Kidney (tissue), 14 donors: ENCODE measurements around the gene LMCD1. TPM values are rescaled to one million over a fixed set of nuclear protein-coding genes. Genes with fewer than 3 reads are reported as not detected.
A peak's percentile ranks its signal among the peaks of the same experiment; 100 is the strongest.

Experiments
- DNase-seq, 5 donors: peaks; one replicate each; pipeline ENCODE4 v3.0.0-alpha.2; 2013 to 2020
- FAIRE-seq: peaks from 2 replicates; lab custom pipeline; 2012; peaks lifted over from hg19 to GRCh38; lab: Jason Lieb, UNC
- H3K27ac ChIP-seq, 2 donors: one replicate each; pipeline ENCODE4 v1.7.0; 2013; ENCODE audit warnings: low read depth in 2 of 2, low read length in 2 of 2, inconsistent platforms in 1 of 2
- H3K27me3 ChIP-seq: one replicate; pipeline ENCODE4 v1.7.1; 2013; ENCODE audit warnings: low read length, inconsistent platforms; ENCODE audit not compliant: control insufficient read depth, insufficient read depth
- H3K36me3 ChIP-seq, 3 donors: one replicate each; pipeline versions ENCODE4 v1.7.0 to v1.7.1; 2013; ENCODE audit warnings: low read length in 3 of 3, control low read depth in 1 of 3, inconsistent platforms in 1 of 3; ENCODE audit not compliant: insufficient read depth in 3 of 3, control insufficient read depth in 2 of 3
- H3K4me1 ChIP-seq, 3 donors: one replicate each; pipeline versions ENCODE4 v1.7.0 to v1.7.1; 2013; ENCODE audit warnings: low read length in 3 of 3, inconsistent platforms in 1 of 3, low read depth in 1 of 3; ENCODE audit not compliant: control insufficient read depth in 2 of 3, insufficient read depth in 2 of 3
- H3K4me3 ChIP-seq, 3 donors: one replicate each; pipeline versions ENCODE4 v1.7.0 to v1.8.1; 2013; ENCODE audit warnings: low read length in 3 of 3, control low read depth in 1 of 3, inconsistent platforms in 1 of 3
- H3K9ac ChIP-seq, 3 donors: one replicate each; pipeline versions ENCODE4 v1.7.0 to v1.7.1; 2013; ENCODE audit warnings: low read length in 3 of 3, control low read depth in 1 of 3, inconsistent platforms in 1 of 3
- H3K9me3 ChIP-seq, 3 donors: one replicate each; pipeline versions ENCODE4 v1.7.0 to v1.7.1; 2013; ENCODE audit warnings: low read length in 3 of 3, control low read depth in 1 of 3, inconsistent platforms in 1 of 3; ENCODE audit not compliant: control insufficient read depth in 2 of 3, insufficient read depth in 1 of 3
- intact Hi-C: fragments of 100-400 bp; cut with DNase I; formaldehyde crosslinking; loops from one replicate; pipeline ENCODE4 v1.11.1; 2022
- polyA plus RNA-seq: library from polyadenylated mRNA; stranded (reverse); fragments of 350-450 nt; fragmentation: Illumina TruSeq; extraction: RNeasy Lipid Tissue Mini Kit (QIAGEN cat#74804); gene quantifications from one replicate; pipeline ENCODE4 v1.2.3, GENCODE V29; 2014; ENCODE audit warnings: low read depth, low replicate concordance; ENCODE audit not compliant: insufficient read depth
- total RNA-seq: library from RNA; stranded (reverse); fragmentation: NEBNext Ultra II Directional; extraction: Animal tissue kit (Norgen Biotek cat#: 25700); gene quantifications from one replicate; pipeline ENCODE4 v1.2.1, GENCODE V29; 2021
- TF ChIP-seq, protein P1 (sequence below): IDR thresholded peaks from 3 replicates; pipeline ENCODE4 v1.5.1; 2012; ENCODE audit warnings: mild to moderate bottlenecking, moderate library complexity, borderline replicate concordance; ENCODE audit not compliant: insufficient read depth; ENCODE audit errors: extremely low read depth
- donor health status: control.
- donor health status: control.
- donor health status: control.
- donor health status: control.
- donor health status: control.
- donor health status: DM: yes; HTN: yes; CAD: no.
- donor health status: Normal renal cell carcinoma (clear cell type).

LMCD1 gene
- total and polyA plus RNA-seq, 2 donors from 2014 or later = 24.3 to 65.4 TPM

DNA sequence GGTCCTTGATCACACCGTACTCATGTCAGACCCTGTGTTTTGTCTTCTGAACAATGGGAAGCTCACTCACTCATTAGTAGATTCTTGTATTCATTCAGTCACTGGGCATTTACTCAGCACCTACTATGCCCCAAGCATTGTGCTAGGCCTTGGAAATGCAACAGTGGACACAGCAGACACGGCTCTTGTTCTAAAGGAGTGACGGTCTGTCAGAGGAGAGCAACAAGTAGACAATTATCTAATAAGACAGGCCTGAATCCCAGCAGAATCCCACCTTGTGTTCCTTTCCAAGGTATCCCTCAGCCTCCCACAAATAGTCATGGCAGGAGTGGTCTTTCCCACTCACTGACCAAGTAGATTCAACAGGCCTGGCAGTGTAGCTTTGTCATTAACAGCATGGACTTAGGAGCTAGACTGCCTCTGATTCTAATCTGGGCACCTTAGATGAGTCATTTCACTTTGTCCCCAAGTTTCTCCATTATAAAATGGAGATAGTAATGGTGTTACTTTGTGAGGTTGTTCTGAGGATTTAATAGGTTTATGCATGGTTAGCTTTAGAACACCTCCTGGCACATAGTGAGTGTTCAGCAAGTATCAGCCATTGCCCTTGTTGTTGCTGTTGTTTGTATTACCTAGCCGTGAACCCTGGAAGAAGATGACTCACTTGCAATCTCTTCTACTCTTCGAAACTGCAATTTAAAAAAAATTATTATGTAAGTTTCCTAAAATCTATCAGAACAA lies 73.9 kb downstream of the LMCD1 start:
- Histone ChIP-seq H3K27me3 (no peaks in the 10 kb centered on the region), H3K4me1 (no peaks in the 10 kb centered on the region), H3K27ac (peak overlapping the region in 1 of 2 donors; percentile 33), H3K36me3 (no peaks in the 10 kb centered on the region), H3K9me3 (no peaks in the 10 kb centered on the region), H3K9ac (no peak overlapping the region), H3K4me3 (no peak overlapping the region)
- TF ChIP-seq, protein P1, sequence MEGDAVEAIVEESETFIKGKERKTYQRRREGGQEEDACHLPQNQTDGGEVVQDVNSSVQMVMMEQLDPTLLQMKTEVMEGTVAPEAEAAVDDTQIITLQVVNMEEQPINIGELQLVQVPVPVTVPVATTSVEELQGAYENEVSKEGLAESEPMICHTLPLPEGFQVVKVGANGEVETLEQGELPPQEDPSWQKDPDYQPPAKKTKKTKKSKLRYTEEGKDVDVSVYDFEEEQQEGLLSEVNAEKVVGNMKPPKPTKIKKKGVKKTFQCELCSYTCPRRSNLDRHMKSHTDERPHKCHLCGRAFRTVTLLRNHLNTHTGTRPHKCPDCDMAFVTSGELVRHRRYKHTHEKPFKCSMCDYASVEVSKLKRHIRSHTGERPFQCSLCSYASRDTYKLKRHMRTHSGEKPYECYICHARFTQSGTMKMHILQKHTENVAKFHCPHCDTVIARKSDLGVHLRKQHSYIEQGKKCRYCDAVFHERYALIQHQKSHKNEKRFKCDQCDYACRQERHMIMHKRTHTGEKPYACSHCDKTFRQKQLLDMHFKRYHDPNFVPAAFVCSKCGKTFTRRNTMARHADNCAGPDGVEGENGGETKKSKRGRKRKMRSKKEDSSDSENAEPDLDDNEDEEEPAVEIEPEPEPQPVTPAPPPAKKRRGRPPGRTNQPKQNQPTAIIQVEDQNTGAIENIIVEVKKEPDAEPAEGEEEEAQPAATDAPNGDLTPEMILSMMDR = no peak
- no peak for DNase-seq
- intact Hi-C loops = no loop called here
- FAIRE-seq = no peak

DNA sequence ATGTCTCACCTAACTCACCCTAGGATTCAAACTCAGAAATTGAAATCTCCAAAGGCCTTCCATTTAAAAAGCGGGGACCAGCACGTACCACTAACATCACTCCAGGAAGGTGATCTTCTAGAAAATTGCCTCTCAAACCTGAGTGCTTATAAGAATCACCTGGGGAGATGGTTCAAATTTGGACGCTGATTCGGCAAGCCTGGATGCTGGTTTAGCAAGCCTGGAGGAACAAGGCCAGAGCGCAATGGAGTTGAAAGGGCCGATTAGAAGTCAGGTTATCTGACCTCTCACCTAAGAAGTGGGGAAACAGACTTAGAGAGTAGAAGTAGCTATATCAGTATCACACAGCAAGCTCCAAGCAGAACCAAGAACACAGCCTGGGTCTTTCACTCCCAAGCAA lies 74.8 kb downstream of the LMCD1 start:
- Histone ChIP-seq H3K9me3 (no peaks in the 10 kb centered on the region), H3K4me1 (no peaks in the 10 kb centered on the region), H3K27ac (no peak overlapping the region), H3K9ac (no peak overlapping the region), H3K36me3 (no peaks in the 10 kb centered on the region), H3K4me3 (no peak overlapping the region), H3K27me3 (no peaks in the 10 kb centered on the region)
- DNase-seq (no peak), FAIRE-seq (no peak)
- TF ChIP-seq, protein P1 = no peak
- intact Hi-C loops = no loop called here

DNA sequence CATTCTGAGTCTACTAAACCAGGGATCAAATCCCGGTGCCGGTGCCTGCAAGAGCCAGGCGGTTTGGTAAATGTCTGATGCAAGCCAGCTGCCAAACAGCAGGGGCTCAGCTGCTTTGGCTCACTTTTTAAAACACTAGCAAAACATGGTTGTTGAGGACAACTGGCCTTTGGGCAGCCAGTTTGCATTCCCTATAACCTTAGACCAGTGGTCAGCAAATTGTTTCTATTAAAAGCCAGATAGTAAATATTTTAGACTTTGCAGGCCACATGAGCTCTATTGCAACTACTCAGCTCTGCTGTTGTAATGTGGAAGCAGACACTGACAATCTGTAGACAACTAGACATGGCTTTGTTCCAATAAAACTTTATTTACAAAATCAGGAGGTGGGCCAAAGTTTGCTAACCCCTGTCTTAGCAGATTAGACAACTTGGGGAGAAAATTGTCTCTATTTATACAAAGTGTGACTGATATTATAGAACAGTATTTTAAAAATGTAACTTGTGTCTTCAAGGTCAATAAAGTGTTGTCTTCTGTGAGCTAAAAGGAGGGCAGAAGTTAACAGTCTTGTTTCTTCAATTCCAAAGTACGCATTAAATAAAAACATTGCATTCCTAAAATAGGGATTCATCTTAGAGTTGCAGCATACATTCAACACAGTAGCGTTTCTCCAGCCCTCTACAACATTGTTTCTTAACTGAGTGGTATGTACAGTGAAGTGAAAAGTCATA lies 75.4 kb downstream of the LMCD1 start:
- Histone ChIP-seq H3K4me3 (no peak overlapping the region), H3K9ac (no peak overlapping the region), H3K36me3 (no peaks in the 10 kb centered on the region), H3K4me1 (no peaks in the 10 kb centered on the region), H3K9me3 (no peaks in the 10 kb centered on the region), H3K27me3 (no peaks in the 10 kb centered on the region), H3K27ac (no peak overlapping the region)
- intact Hi-C loops = no loop called here
- TF ChIP-seq, protein P1 = no peak
- FAIRE-seq (no peak), DNase-seq (peak in 3 of 5 donors; percentile 16 to 75 (median 57))
